SW 1271 (cell line): Measurements from ENCODE around the gene SIPA1.

Source experiments
- DNase-seq, 2 experiments: peaks; one replicate each; lab custom pipeline; 2025; lab: John Stamatoyannopoulos, UW

The SIPA1 gene, protein sequence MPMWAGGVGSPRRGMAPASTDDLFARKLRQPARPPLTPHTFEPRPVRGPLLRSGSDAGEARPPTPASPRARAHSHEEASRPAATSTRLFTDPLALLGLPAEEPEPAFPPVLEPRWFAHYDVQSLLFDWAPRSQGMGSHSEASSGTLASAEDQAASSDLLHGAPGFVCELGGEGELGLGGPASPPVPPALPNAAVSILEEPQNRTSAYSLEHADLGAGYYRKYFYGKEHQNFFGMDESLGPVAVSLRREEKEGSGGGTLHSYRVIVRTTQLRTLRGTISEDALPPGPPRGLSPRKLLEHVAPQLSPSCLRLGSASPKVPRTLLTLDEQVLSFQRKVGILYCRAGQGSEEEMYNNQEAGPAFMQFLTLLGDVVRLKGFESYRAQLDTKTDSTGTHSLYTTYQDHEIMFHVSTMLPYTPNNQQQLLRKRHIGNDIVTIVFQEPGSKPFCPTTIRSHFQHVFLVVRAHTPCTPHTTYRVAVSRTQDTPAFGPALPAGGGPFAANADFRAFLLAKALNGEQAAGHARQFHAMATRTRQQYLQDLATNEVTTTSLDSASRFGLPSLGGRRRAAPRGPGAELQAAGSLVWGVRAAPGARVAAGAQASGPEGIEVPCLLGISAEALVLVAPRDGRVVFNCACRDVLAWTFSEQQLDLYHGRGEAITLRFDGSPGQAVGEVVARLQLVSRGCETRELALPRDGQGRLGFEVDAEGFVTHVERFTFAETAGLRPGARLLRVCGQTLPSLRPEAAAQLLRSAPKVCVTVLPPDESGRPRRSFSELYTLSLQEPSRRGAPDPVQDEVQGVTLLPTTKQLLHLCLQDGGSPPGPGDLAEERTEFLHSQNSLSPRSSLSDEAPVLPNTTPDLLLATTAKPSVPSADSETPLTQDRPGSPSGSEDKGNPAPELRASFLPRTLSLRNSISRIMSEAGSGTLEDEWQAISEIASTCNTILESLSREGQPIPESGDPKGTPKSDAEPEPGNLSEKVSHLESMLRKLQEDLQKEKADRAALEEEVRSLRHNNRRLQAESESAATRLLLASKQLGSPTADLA

DNA sequence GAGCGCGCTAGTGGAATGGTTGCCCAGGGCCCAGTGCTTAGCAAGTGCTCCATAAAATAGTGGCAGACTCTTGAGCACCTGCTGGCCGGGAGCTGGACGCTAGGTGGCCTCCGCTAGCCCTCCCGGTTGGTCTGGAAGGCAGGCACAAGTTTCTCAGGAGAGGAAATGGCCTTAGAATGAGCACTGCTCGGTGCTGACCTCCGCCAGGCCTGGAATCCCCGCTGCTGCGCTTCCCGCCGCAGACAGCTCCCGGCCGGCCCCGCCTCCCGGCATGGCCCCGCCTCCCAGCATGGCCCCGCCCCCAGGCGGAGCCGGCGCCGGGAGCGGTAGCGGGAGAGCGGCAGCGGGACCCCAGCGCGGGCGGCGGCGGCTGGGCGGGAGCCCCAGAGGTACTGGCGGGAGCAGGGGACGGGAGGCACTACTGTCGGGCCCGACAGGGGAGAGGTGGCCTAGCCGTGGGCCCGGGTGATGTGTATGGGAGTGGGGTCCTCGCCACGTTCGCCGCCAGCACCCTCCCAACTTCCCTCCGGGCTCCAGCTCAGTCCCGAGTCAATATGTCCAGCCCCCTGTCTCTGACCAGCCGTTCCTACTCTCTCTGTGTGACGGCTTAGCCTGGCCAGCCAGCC is at the start of gene SIPA1:
Gene SIPA1, plus strand, starts transcription at position 308 of the 626 bp plus-strand sequence. CDS start 2,821 bp downstream, outside the sequence.
- peak; percentile 83 to 94 for DNase-seq

DNA sequence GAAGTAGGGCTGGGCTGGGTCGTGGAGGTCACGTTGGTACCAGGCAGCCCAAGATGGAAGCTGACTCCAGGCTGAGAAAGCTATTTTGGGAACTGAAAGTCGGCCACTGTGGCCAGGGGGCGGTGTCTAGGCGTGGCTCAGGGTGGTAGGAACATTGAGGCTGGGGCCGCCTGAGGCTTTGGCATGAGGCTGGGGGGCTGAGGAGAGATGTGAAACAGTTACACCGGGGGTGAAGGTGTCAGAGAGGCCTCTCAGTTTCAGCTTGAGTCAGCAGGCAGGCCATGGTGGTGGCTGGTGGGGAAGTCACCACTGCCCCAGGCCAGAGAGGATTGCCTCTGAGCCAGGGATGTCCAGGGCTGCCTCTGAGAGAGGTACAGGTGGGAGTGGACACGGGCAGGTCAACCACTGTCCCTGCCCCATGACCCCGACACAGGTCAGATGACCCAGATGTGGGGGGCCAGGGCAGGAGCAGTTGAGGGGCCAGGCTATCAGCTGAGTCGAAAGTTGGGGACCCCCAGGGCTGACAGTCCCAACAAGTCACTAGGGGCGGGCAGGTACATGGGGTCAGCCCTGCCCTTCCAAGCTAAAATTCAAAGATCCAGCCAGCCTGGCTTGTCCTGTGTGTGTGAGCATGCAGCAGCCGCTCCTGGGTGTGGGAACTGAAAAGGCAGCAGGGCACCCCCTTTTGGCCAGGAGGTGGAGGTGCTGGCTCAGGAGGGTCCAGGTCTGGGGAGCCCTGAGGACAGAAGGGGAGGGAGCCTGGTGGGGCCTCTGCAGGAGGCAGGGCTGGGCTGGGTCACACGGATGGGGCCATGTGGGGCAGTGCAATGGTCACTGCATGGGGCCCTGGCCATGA is 49.5 kb upstream of the SIPA1 start:
- peak in 1 of 2 experiments; percentile 48 for DNase-seq

DNA sequence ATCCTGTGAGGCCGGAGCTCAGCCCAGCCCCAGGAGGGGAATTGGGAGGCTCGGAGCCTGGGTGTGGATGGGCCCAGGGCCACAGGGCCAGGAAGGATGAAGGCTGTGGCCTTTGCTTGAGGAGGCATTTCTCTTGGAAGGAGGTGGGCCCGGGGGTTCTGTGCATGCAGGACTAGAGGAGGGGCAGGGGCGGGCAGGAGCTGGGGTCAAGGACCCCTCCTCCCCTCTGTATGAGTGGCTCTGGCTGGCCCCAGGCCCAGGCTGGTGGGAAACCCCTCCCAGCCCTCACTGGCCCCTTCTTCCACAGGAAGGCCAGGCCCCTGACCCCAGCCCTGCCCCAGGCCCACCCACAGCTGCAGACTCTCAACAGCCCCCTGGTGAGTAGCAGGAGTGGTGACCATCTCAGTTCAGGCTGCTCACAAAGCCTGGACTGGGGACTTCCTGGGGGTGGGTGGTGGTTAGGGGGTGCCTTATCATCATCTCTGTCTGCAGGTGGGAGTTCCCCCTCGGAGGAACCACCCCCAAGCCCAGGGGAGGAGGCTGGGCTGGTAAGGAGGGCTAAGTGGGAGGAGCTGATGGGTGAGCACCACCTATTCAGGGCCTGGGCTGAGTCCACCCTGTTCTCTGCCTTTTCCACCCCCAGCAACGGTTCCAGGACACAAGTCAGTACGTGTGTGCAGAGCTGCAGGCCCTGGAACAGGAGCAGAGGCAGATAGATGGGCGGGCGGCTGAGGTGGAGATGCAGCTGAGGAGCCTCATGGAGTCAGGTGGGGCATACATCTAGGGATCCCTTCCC is 48.3 kb upstream of the SIPA1 start:
- no peak for DNase-seq

DNA sequence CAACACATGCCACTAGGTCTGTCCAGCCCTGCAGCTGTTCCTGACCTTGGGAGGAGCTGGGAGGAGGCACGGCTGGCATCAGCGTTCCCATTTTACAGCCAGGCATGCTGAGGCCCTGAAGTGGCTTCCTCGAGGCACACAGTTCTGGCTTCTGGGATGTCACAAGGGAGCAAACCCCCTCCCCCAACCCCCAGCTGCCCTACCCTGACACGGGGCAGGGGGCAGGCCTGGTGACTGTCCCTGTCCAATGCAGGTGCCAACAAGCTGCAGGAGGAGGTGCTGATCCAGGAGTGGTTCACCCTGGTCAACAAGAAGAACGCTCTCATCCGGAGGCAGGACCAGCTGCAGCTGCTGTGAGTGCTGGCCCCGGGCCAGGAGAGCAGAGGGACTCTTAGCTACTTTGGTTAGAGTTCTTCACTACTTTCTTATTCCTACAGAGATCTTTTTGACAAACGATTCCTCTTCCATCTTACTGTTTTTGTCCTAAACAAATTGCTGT is 47.6 kb upstream of the SIPA1 start:
- DNase-seq = no peak

DNA sequence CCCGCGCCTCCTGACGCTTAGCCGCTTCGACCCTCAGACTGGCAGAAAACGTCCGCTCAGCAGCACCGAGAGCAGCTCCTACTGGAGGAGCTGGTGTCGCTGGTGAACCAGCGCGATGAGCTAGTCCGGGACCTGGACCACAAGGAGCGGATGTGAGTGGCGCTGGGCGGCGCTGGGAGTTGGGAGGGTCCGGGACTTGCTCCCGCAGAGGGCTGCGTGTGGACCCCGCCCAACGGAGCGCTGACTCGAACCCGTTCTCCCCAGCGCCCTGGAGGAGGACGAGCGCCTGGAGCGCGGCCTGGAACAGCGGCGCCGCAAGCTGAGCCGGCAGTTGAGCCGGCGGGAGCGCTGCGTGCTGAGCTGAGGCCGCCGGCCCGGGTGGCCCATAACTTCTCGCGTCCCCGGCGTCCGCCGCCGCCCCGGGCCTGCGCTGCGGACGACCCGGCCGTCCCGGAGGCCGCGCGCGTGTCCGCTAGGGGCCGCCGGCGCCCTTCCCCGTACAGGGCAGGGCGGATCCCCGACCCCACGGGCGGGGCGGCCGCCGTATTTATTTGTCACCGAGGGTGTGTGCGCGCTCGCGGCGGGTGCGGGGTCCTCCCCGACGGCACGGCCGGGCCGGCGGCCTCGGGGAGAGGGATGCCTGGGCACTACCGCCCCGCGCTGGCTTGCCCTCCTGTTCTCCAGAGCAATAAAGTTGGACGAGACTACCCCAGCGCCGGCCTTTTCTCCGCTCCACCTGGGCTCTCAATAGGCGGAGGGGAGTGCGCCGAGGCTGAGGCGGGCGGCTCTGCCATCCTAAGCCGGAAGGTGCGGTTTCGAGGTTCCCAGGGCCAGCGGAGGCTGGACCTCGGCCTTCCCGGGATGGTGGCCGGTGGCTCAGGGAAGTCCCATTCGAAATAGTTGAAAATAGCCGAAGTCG is 45.7 kb upstream of the SIPA1 start:
- no peak for DNase-seq

DNA sequence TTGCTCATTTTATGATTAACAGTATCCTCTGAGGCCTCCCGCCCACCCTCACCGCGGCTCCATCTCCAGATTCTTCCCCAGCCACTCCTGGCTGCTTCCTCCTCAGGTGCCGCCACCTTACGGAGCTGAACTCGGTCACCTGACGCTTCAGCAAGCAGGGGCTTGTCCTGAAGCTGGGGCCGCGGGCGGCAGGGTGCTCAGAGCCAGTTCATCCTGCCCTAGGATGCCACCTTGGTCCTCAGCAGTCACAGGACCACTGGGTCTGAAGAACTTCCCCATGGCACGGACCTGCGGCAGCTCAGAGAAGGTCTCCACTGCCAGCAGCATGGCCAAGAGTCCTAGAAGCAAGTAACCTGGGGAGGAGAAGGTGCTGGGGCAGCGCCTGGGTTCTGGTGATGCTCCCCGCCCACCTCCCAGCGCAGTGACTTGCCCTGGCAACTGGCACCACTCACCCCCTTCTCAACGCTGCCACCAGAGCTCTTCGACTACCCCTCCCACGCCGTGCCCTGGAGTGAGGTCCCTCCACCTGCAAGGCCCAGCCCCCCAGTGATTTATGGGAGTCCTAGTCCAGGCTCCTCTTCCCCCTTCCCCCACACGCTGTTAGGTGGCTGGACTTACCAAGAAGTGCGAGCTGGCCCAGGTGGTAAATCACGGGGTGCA is 44.9 kb upstream of the SIPA1 start:
- DNase-seq = no peak

DNA sequence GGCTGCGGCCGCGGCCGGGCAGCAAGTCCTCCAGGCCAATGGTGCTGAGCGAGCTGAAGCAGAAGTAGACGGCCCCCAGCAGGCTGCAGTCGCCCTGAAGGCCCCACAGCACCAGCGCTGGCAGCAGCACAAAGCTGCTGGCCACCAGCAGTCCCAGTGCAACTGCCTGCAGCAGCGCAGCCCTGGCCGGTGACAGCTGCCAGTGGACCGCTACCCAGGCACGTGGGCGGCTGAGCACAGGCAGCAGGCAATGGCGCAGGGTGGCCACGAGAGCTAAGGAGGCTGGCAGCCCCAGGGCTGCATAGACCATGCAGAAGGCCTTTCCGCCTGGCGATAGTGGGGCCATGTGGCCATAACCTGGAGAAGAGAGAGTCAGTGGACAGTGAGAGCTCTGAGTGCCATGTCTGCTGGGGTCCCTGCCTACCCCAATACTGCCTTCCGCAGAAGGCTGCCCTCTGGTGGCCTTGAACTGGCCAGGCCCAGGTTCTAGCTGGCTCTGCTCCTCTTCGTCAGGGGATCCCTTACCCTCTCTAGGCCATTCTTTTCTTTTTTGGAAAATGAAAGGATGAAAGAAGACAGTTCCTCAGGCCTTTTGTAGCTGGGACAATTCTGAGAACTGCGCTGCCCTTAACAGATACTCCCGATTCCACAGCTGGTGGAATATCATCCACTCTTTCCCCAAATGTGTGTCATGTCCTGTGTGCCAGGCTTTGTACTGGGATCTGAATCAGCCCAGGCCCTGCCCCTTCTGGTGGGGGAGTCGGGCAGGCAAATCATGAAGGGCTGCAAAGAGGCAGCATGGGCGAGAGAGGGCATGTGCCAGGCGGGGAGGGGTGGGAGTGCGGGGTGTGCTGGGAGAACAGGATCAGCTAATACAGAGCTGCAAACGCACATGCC is 44.1 kb upstream of the SIPA1 start:
- DNase-seq = no peak

DNA sequence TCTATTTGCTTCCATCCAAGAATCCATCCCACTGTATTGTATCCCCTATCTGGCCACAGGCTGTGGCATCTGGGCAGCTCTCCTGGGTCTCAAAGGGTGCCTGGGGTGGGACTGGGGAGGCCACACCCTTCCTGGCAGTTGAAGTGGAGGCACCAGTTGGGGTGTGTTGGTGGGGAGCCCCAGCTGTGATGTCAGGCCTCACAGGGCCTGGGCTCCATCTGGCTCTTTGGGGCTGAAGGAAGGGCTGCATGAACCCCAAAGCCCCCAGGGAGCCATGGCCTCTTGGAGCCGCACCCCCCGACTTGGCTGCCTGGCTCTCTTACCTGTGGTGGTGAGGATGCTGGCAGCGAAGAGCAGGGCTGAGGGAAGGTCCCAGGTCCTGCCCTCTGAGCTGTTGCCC is 42.8 kb upstream of the SIPA1 start:
- DNase-seq = no peak

DNA sequence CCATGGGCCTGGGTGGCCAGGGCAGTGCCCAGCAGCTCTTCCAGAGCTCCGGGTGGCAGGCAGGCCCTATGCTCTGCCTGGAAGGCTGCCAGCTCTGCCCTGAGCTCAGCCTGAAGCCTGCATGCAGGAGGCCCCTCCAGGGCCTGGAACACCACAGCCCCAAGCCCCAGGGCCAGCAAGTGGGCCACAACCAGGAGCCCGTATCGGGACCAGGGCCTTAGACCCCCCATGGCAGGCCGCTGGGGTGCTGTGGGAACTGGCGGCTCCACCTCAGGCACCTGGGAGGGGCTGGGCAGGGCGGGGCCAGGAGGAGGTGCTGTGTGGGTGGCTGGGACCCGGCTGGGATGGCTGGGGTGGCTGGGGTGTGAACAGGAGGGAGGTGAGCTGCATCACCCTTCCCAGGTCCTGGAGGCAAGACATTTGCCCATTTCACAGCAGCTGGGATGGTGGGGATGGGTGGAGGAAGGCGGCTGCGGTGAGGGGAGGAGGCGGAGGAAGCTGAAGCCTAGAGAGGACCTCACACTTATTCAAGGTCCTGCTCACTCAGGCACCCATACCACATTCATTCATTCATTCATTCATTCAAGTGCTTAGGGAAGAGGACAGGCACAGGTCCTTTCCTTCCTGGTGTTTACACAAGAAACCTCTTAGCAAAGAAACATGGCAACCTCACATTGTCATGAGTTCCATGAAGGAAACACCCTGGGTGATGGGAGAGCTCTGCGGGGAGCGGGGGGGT is 42.2 kb upstream of the SIPA1 start, which contains the start of gene KCNK7:
Gene KCNK7, minus strand, starts transcription at position 258 of the 739 bp plus-strand sequence. Its CDS starts 28 bp downstream, at position 230.
- no peak for DNase-seq

DNA sequence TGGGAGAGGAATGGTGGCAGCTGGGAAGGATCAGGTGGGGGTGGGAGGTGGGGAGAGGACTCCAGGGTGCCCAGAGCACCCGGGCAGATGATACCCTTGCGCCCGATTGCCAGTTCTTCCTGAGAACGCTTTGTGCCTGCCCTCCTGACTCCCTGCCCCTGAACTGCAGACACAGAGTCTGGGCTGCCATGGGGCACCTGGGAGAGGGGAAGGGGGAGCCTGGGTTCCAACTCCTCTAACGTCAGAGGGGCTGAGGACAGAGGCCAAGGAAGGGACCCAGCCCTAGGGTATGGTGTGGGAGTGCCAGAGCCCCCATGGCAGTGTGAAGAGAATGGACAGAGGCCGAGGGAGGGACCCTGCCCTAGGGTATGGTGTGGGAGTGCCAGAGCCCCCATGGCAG is 41.4 kb upstream of the SIPA1 start:
- DNase-seq = no peak

DNA sequence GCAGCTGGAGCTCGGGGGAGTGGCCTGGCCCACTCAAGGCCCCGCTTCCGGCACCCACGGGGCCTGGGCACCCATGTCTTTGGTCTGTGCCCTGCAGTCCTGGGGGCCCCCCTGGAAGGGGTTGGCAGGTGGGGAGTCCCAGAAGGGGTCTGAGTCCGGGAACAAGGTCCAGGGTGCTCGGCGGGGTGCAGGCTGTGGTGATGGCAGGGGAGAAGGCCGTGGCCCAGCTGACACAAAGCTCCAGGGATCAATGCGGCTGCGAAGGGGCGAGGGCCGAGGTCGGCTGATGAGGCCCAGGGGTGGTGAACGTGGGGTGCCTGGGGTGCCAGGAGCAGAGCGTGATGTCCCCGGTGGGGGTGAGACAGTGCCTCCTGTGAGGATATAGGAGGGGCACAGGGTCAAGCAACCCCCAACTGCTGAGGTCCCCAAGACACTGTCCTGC is 39.6 kb upstream of the SIPA1 start:
- DNase-seq = no peak

DNA sequence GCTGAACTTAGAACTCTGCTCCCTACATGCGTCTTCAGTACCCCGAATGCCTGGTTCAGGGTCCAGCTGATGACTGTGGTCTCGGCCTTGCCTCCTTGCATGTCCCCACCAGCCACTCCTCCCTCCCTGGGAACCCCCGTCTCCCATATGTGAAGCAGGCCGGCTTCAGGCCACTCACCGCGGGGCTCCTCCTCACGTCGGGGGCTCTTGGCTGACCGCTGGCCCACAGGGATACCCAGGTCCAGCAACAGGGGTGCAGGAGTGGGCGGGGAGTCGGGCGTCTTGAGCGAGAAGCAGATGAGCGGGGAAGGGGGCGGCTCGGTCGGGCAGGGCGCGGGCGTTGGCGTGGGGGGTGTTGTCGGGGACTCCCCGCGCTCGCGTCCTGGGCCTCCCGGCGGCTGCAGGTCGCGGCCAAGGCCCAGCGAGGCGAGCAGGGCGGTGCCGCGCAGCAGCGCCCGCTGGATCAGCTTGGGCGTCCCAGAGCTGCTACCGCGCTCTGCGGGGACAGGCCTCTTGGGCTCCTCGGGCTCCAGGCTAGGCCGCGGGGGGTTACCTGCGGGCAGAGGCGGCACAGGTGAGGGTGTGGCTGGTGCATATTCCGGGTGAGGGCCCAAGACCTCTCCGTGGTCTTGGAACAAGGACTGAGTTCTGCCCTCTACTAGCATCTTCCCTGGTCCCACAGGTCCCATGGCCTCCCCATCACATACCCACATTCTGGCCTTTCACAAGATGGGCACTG is 38.5 kb upstream of the SIPA1 start:
- no peak for DNase-seq

DNA sequence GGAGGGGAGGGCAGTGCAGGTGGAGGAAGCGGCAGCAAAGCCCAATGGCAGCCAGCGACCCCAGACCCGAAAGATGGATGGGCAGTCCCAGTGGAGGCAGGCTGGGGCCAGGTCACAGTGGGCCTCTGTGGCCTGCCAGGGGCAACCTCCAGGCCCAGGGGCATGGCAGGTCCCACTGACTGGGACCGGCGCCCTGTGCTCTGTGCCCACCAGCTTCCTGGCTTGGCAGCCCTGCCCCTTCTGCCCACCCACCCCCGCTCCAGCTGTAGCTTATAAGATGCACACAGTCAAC is 38.0 kb upstream of the SIPA1 start:
- DNase-seq = no peak

DNA sequence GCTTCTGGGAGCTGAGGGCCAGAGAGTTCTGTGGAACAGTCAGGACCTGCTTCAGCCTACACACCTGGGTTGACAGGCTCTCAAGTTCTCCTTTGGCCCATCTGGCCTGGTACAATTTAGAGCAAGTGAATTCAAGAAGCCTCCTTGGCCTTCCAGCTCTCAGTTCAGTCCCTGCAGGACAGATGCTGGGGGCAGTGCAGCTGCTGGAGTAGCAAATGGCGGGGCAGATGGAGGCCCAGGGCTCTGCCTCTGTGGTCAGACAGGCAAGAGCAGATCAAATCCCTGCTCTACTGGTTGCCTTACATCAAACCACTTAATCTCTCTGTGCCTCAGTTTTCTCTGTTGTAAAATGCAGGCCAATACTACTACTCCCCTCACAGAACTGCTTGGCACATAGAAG is 33.6 kb upstream of the SIPA1 start:
- no peak for DNase-seq

DNA sequence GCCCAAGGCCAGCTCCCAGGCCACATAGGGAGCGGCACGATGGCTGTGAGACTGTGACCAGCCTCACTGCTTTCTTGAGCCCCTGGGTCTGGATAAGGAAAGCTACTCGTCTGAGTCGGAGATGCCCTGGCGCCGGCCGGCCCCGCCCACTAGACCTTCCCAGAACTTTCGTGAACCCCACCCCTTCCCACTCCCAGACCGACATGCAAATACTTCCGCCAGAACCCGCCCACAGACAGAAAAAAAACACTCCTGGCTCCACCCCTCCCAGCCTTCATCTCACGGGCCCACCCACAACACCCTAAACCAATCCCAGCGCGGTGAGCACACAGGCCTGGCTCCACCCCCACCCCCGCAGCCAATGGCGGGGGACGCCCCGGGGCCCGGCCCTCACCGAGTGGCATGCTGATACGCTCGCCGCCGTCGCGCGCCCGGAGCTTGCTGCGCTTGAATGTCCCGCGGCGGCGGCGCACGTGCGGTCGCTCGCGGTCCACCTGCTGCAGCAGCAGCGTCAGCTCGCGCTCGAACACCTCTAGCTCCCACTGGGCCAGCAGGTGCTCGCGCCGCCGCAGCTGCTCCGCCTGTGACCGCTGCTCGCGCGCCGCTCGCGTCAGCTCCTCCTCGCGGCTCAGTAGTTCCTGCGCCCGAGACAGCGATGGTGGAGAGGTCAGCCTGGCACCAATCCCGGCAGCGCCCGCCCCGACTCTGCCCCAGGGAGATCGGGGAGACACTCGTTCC is 30.9 kb upstream of the SIPA1 start:
- DNase-seq = peak in 1 of 2 experiments; percentile 14
